PC-3 (cell line): Measurements from ENCODE around the gene DCUN1D4.

Experiments
- EZH2 ChIP-seq: fragments of 300-600 bp; sonication (generic); IDR thresholded peaks from one replicate; pipeline ENCODE4 v1.6.1; 2017; ENCODE audit warnings: antibody characterized with exemption, mild to moderate bottlenecking, low read length; ENCODE audit not compliant: unreplicated experiment
- TF ChIP-seq, protein P1 (sequence below): fragments of 300-600 bp; sonication (generic); conservative IDR thresholded peaks from 2 replicates; pipeline ENCODE4 v1.5.1; 2017; ENCODE audit warnings: antibody characterized with exemption, low read depth, mild to moderate bottlenecking, low read length

DNA sequence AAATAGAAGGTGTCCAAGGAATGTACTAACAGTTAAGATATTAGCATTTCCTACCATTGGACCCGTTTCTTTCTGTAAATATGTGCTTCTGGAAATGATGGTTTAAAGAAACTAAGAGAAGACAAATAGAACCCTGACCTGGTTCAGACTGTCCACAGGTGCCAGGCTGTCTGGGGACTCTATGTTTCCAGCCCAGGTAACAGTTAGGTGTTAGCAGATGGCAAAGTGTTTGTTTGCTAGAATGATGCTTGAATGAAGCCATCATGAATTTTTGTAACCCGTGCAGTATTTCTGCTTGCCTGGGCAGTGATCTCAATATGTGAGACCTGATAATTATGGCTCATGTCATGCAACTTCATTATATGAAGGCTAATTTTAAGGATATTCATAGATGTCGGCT is 89.7 kb downstream of the DCUN1D4 start:
- TF ChIP-seq, protein P1, sequence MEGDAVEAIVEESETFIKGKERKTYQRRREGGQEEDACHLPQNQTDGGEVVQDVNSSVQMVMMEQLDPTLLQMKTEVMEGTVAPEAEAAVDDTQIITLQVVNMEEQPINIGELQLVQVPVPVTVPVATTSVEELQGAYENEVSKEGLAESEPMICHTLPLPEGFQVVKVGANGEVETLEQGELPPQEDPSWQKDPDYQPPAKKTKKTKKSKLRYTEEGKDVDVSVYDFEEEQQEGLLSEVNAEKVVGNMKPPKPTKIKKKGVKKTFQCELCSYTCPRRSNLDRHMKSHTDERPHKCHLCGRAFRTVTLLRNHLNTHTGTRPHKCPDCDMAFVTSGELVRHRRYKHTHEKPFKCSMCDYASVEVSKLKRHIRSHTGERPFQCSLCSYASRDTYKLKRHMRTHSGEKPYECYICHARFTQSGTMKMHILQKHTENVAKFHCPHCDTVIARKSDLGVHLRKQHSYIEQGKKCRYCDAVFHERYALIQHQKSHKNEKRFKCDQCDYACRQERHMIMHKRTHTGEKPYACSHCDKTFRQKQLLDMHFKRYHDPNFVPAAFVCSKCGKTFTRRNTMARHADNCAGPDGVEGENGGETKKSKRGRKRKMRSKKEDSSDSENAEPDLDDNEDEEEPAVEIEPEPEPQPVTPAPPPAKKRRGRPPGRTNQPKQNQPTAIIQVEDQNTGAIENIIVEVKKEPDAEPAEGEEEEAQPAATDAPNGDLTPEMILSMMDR, result no peak
- TF ChIP-seq EZH2, result no peak
